DOHH2 (cell line): Measurements from ENCODE around the gene CUL7.

Experiments used
- H3F3A ChIP-seq: fragments of 200-600 bp; sonication (generic), shearing (Covaris generic); 2 replicates; pipeline ENCODE4 v1.6.0; 2016; ENCODE audit warnings: antibody characterized with exemption, mild to moderate bottlenecking; ENCODE audit not compliant: control insufficient read depth, insufficient read depth
- H3K27ac ChIP-seq: fragments of 200-600 bp; sonication (generic); 2 replicates; pipeline ENCODE4 v1.5.1; 2014; ENCODE audit warnings: low read depth, mild to moderate bottlenecking, low read length, moderate library complexity
- H3K27me3 ChIP-seq: fragments of 200-600 bp; sonication (generic); 2 replicates; pipeline ENCODE4 v1.6.1; 2014; ENCODE audit warnings: mild to moderate bottlenecking, low read length, mixed read lengths; ENCODE audit not compliant: control insufficient read depth
- H3K36me3 ChIP-seq: fragments of 200-600 bp; sonication (generic); 2 replicates; pipeline ENCODE4 v1.6.1; 2014; ENCODE audit warnings: mild to moderate bottlenecking, low read length, moderate library complexity, mixed read lengths; ENCODE audit not compliant: control insufficient read depth
- H3K4me1 ChIP-seq: fragments of 200-600 bp; sonication (generic); 2 replicates; pipeline ENCODE4 v1.6.1; 2014; ENCODE audit warnings: mild to moderate bottlenecking, low read length, mixed read lengths; ENCODE audit not compliant: control insufficient read depth
- H3K4me2 ChIP-seq: fragments of 200-600 bp; sonication (generic); 2 replicates; pipeline ENCODE4 v1.6.0; 2014; ENCODE audit warnings: mild to moderate bottlenecking, low read length, moderate library complexity
- H3K4me3 ChIP-seq: fragments of 200-600 bp; sonication (generic); 2 replicates; pipeline ENCODE4 v1.5.1; 2014; ENCODE audit warnings: mild to moderate bottlenecking, low read length, mixed read lengths
- H3K79me2 ChIP-seq: fragments of 200-600 bp; sonication (generic); 2 replicates; pipeline ENCODE4 v1.6.1; 2014; ENCODE audit warnings: mild to moderate bottlenecking, low read length, mixed read lengths; ENCODE audit not compliant: control insufficient read depth
- H3K9me2 ChIP-seq: fragments of 200-600 bp; sonication (generic); replicated peaks from 2 replicates; pipeline ENCODE4 v1.6.1; 2014; ENCODE audit warnings: mild to moderate bottlenecking, low read length, mixed read lengths; ENCODE audit not compliant: control insufficient read depth
- H3K9me3 ChIP-seq: fragments of 200-600 bp; sonication (generic); 2 replicates; pipeline ENCODE4 v1.6.1; 2014; ENCODE audit warnings: antibody characterized with exemption, low read length, mixed read lengths; ENCODE audit not compliant: control insufficient read depth, insufficient read depth
- H4K20me1 ChIP-seq: fragments of 200-600 bp; sonication (generic); 2 replicates; pipeline ENCODE4 v1.6.0; 2014; ENCODE audit warnings: low read depth, mild to moderate bottlenecking, antibody characterized with exemption, low read length, moderate library complexity; ENCODE audit not compliant: control insufficient read depth, insufficient read depth
- CTCF ChIP-seq: fragments of 200-600 bp; sonication (generic); IDR thresholded peaks from one replicate; pipeline ENCODE4 v1.5.1; 2014; ENCODE audit warnings: antibody characterized with exemption, mild to moderate bottlenecking, low read depth, low read length; ENCODE audit not compliant: poor library complexity, severe bottlenecking
- EZH2phosphoT487 ChIP-seq: fragments of 200-600 bp; sonication (generic); IDR thresholded peaks from 2 replicates; pipeline ENCODE4 v1.6.1; 2017; ENCODE audit warnings: borderline replicate concordance, mild to moderate bottlenecking, antibody characterized with exemption, low read length, moderate library complexity, mixed read lengths

The CUL7 gene

DNA sequence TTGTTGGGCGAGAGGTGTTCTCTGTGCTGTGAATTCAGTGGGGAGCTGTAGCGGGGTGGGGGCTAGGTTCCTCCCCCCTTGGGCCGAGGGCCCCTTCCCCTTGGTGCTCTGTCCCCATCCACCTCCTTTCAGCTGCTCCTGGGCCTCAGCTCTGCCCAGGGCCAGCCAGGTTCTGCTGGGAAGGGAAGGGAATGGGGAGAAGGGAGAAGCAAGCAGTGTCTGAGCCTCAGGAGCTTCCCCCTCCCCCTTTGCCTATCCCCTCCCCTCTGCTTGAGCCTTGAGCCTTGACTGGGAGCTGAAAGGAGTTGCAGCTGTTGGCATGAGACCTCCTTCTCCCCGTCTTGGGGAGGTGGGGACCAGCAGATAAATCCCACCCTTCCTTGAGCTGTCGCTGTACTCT lies 32.8 kb downstream of the CUL7 start:
- Histone ChIP-seq H3K36me3 (peaks cover 60% of the 10 kb centered on the region), H3F3A (peaks cover 14% of the 10 kb centered on the region), H3K9me3 (no peaks in the 10 kb centered on the region), H3K4me2 (peak overlapping the region; percentile 74), H3K27ac (peak overlapping the region; percentile 74), H3K4me3 (peak overlapping the region; percentile 85), H4K20me1 (no peaks in the 10 kb centered on the region), H3K4me1 (peaks cover 23% of the 10 kb centered on the region), H3K79me2 (peaks cover 46% of the 10 kb centered on the region), H3K9me2 (no peaks in the 10 kb centered on the region), H3K27me3 (no peaks in the 10 kb centered on the region)
- TF ChIP-seq CTCF (no peak), EZH2phosphoT487 (no peak)

DNA sequence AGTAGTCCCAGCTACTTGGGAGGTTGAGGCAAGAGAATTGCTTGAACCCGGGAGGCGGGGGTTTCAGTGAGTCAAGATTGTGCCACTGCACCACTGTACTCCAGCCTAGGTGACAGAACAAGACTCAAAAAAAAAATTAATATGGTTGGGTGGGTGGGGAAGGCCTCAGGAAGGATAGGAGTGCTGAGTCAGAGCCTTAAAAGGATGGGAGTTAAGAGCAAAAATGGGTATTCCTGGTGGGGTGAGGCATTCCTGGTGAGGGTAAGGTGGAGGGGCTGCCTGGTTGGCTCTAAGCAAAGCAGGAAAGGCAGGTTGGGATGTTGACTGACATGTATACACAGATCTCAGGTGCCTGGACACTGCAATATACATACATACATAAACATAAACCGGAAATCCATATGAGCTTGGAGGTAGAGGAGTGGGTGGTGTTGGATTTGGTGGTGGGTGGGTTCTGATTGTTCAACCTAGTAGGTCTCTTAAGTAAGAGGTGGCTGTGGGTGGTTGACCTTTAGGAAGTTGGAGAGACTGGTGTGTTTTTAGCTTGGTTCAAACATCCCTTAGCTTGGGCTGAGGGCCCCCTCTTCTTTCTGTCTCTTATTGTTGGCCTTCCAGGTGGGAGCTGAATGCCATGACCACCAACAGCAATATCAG lies 33.5 kb downstream of the CUL7 start:
- no peak for TF ChIP-seq EZH2phosphoT487
- TF ChIP-seq CTCF = no peak
- peaks cover 53% of the 10 kb centered on the region for H3K79me2 ChIP-seq
- H3K9me3 ChIP-seq = no peaks in the 10 kb centered on the region
- H4K20me1 ChIP-seq = no peaks in the 10 kb centered on the region
- peaks cover 56% of the 10 kb centered on the region for H3K36me3 ChIP-seq
- no peaks in the 10 kb centered on the region for H3K27me3 ChIP-seq
- H3K4me1 ChIP-seq = peaks cover 26% of the 10 kb centered on the region
- no peaks in the 10 kb centered on the region for H3K9me2 ChIP-seq
- no peak overlapping the region for H3K4me2 ChIP-seq
- no peak overlapping the region for H3K27ac ChIP-seq
- H3K4me3 ChIP-seq = no peak overlapping the region
- peaks cover 14% of the 10 kb centered on the region for H3F3A ChIP-seq

GRCh38 chr6:43019152-43019551 lies 34.5 kb downstream of the CUL7 start:
- H3K9me2 ChIP-seq = no peaks in the 10 kb centered on the region
- H3K27me3 ChIP-seq = no peaks in the 10 kb centered on the region
- TF ChIP-seq EZH2phosphoT487 = no peak
- TF ChIP-seq CTCF = no peak
- no peaks in the 10 kb centered on the region for H3K9me3 ChIP-seq
- no peaks in the 10 kb centered on the region for H4K20me1 ChIP-seq
- no peak overlapping the region for H3K4me3 ChIP-seq
- peaks cover 12% of the 10 kb centered on the region for H3F3A ChIP-seq
- peaks cover 31% of the 10 kb centered on the region for H3K4me1 ChIP-seq
- peaks cover 46% of the 10 kb centered on the region for H3K36me3 ChIP-seq
- H3K79me2 ChIP-seq = peaks cover 55% of the 10 kb centered on the region
- H3K4me2 ChIP-seq = no peak overlapping the region
- no peak overlapping the region for H3K27ac ChIP-seq
